GM19351 (cell line): ENCODE results near the gene RIT2.

Experiments used
- ATAC-seq: cut with Tn5 transposase; IDR thresholded peaks from one replicate; pipeline ENCODE4 v1.9.1; 2021; ENCODE audit warnings: mild to moderate bottlenecking, moderate library complexity; ENCODE audit not compliant: unreplicated experiment

The RIT2 gene

GRCh38 chr18:42706618-42707017 lies 408.9 kb downstream of the RIT2 start:
- ATAC-seq: no peak

GRCh38 chr18:42706029-42706608 lies 409.4 kb downstream of the RIT2 start:
- no peak for ATAC-seq
